ENCODE data around the gene RAF1.
"Not testable (repeated sequence)": the region's sequence is repeated elsewhere in the genome, so short reads cannot be mapped to it uniquely, and the experiment has no call there.

The RAF1 gene

GRCh38 chr3:12557473-12558100, 106.3 kb downstream of the RAF1 start:
- peak; percentile 58 for DNase-seq (ENCODE audit: low spot score)

GRCh38 chr3:12556690-12557472, 107.0 kb downstream of the RAF1 start, which contains the start of gene MKRN2:
MKRN2 (plus strand) TSS chr3:12557087; CDS start chr3:12557151, 64 bp downstream.
- peak; percentile 92 for DNase-seq (ENCODE audit: low spot score)

- no peak for DNase-seq (ENCODE audit: low spot score)
Measured at GRCh38 chr3:12556314-12556689, 107.6 kb downstream of the RAF1 start.

- peak; percentile 56 for DNase-seq (ENCODE audit: low spot score)
Measured at GRCh38 chr3:12553921-12554391, 110.0 kb downstream of the RAF1 start.

- DNase-seq (ENCODE audit: low spot score): no peak
Measured at GRCh38 chr3:12549971-12550760, 113.8 kb downstream of the RAF1 start.

- no peak for DNase-seq (ENCODE audit: low spot score)
Measured at GRCh38 chr3:12545473-12545791, 118.5 kb downstream of the RAF1 start, which contains the start of gene MKRN2OS. MKRN2OS (minus strand) TSS chr3:12545499; CDS start chr3:12545464, 35 bp downstream.

- DNase-seq (ENCODE audit: low spot score): no peak
Measured at GRCh38 chr3:12544652-12545472, 119.1 kb downstream of the RAF1 start.

- not testable (repeated sequence) for DNase-seq (ENCODE audit: low spot score)
Measured at GRCh38 chr3:12543497-12543896, 120.4 kb downstream of the RAF1 start.

GRCh38 chr3:12541625-12542024, 122.3 kb downstream of the RAF1 start:
- DNase-seq (ENCODE audit: low spot score): peak; percentile 71

- no peak for DNase-seq (ENCODE audit: low spot score)
Measured at GRCh38 chr3:12536423-12536822, 127.5 kb downstream of the RAF1 start.
